Stimulated activated CD8-positive, alpha-beta memory T cell treated with anti-CD3 and anti-CD28 coated beads, Interleukin-7, amount 100 ng/mL, for 1 hour (primary cell): ENCODE measurements around the gene MARK3.

ENCODE experiments used
- DNase-seq, 2 donors: peaks; one replicate each; pipeline ENCODE4 v3.0.0-alpha.2; 2020; ENCODE audit warnings: low read depth in 2 of 2

The MARK3 gene

DNA sequence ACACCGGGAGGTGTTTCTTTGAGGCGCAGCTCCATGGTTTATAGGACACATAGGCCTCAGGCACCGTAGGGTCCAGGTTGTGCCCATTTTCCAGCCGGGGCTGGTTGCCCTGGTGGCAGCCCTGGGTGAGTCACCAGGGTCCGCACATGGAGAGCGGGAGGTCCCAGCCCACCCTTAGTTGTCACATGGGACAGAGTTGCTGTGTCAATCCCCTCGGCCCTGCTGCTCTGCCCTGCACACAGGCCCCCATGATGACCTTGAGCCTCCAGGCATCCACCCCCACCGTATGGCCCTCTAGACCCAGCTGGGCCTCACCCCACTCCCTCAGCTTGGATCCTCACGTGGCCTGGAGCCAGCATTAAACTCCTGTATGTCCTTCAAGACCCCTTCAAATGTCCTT lies 151.5 kb downstream of the MARK3 start:
- DNase-seq: no peak

DNA sequence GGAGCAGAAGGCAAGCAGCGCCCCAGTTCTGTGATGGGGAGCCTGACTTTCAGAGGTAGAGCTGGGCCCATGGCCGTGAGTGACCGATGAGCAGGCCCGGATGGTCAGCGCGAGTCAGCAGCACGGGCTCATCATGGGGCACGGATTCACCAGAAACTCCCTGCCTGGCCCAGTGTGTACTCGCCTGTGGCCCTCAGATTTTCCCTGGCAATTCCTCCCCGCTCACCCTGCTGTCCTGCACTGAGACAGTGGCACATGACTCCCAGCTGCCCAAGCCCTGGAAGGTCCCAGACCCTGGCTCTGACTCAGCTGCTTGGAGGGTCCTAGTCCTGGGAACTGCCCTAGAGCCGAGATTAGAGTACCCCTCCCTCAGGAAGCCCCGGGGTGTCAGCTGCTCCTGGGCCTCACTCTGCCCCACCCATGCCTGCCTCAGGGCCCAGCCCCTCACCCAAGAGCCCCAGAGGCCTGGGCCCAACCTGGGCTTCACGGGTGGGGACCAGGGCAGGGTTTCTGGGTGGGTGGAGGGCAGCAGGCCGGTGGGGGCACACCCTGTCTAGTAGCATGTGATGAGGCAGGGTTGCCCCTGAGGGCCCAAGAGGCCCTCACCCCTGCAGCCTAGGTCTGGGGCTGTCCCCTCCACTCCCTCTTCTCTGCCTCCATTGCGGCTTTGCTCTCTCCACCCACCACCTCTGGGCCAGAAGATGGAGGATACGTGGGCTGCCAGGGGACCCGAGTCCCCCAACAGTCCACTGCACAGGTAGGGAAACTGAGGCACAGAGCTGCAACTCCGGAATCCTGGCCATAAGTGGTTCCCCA lies 152.2 kb downstream of the MARK3 start:
- DNase-seq: no peak

DNA sequence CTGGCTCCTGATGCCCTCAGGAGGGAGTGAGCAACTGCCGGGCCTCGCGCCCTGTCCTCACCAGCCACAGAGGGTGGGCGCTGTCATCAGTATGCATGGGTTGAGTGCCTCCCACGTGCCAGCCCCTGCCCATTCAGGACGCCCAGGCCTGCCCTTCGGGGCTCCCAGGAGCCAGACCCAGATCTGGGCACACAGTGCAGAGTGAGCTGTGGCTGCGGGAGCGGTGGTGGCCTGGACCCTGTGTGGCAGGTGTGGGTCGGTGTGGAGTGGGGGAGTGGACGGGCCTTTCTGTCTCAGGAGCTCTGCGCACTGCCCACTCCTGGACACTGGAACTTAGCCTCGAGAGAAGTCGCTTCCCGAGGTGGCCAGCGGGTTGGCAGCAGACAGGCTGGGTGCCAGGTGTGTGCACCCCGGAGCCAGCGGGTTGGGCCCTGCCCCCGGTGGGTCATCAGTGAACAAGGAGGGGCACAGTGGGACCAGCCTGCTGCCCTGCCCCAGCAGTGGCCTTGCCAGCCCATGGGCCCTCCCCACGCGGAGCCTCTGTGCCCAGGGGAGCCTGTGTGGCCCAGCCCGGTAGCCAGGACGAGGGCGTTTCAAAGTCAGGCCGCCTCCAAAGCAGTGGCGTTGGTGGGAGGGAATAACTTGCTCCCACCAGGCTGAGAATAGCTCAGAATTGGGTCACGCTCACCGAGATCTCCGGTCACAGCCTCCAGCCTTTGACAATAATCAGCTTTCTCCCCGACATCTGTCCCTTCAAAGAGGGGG lies 153.3 kb downstream of the MARK3 start:
- DNase-seq: no peak

GRCh38 chr14:103539056-103539825 lies 154.0 kb downstream of the MARK3 start:
- DNase-seq: no peak

- DNase-seq: no peak
These were observed 155.8 kb downstream of the MARK3 start for GRCh38 chr14:103540821-103541708.

GRCh38 chr14:103541709-103542604 lies 156.7 kb downstream of the MARK3 start:
- no peak for DNase-seq

DNA sequence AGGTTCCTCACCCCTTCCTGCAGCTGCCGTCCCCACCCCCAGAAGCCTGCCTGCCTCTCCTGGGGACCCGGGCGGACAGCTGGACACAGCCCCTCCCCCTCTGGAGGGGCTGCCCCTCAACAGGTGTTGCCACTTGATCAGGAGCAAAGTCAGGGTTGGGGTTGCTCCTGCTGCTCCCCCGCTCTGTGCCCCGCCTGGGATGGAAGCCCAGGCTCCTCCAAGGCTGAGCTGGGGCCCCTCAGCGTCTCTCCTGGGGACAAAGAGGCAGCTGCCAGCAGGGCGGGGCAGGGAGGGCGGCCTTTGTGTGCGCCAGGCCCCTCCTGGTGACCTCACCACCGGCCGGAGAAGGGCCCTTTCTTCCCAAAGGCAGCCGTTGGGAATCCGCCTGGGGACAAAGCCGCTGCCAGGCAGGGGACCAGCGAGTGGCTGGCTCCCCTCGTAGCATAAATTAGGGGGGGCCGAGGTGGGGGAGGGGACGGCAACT lies 157.4 kb downstream of the MARK3 start:
- no peak for DNase-seq

DNA sequence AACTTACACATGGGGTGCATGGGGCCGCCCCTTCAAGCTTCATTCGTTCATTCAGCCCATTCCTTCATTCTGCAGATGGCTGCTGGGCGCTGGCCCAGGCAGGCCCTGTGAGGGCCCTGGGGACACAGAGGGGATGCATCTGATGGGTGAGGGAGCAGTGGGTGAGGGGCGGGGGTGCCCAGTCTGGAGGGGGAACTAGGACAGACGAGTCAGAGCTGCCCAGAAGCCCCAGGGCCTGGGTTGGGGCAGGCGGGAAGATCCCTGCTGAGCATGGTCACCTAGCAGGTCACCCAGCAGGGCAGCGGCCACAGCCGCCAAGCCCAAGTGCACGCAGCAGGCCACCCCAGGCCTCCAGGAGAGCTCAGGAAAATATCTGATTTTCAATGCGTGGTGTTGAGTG lies 157.9 kb downstream of the MARK3 start:
- DNase-seq: no peak

DNA sequence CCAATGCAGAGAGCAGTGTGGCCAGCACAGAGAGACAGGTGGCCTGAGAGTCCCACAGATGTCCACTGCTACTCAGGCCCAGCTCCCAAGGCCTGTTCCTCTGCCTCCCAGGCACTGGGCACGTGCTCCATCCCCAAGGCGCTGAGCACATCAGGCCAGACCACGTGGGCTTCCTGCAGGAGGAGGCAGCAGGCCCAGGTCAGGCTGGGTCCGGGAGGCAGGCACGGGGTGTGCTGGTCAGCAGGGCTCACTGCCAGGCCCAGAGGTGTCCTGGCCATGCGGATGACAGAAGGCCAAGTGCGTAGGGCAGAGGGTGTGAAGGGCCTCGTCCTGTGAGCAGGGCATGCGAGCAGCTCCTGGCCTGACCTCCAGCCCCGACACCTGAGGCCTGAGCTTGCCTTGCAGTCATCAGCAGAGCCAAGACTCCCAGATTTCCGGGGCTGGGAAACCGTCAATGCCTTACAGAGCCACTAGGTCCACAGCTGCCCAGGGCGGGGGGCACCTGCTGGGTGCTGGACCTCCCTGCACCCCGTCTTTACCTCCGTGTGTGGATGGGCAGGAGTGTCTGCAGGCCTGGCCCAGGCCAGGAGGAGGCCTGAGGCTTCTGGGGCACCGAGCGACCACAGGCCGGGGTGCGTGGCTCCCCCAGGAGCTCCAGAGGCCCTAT lies 158.6 kb downstream of the MARK3 start:
- DNase-seq: no peak

DNA sequence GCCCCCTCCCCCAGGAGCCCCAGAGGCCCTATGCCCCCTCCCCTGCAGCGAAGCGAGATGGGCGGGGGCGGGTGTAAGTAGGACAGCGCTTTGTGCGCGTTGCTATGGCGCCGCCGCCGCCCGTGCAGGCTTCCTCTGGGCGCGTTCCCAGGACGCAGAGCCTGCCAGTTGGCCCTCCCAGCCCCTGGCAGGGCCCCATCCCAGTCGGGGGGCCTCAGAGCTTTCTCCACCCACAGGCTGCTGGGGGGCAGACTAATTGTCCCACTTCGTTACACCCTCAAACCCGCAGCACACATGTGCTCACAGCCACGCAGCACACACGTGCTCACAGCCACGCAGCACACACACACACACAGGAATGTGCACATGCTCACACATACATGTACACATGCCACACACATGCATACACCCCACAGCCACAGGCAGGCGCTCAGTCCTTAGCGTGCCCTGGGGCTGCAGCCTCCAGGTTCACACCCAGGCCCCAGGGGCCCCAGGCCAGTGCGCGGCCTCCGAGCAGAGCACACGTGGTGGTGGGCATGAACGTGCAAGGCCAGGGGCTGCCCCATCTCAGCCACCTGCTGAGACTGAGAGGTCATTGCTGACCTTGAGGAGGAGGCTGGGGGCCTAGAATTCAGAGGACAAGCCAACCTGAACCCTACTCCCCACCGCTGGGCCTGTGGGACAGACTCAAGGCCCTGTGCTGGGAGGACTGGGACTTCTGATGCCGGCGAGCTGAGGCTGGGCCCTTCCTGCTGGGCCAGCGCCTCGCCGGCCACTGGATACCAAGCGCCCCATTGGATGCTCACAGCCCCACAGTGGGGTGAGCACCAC lies 159.4 kb downstream of the MARK3 start:
- no peak for DNase-seq

- no peak for DNase-seq
These were observed 160.2 kb downstream of the MARK3 start for GRCh38 chr14:103545219-103545914.

- no peak for DNase-seq
These were observed 160.9 kb downstream of the MARK3 start for GRCh38 chr14:103545915-103546651.

- DNase-seq: peak; percentile 50 to 64
These were observed 161.6 kb downstream of the MARK3 start for GRCh38 chr14:103546652-103547454.

- no peak for DNase-seq
These were observed 162.3 kb downstream of the MARK3 start for GRCh38 chr14:103547455-103547940.

GRCh38 chr14:103547941-103548462 lies 162.8 kb downstream of the MARK3 start:
- DNase-seq: no peak
